GM18519 (cell line): Measurements from ENCODE around the gene LRRC75A.
"Not testable (repeated sequence)": the region's sequence is repeated elsewhere in the genome, so short reads cannot be mapped to it uniquely, and the experiment has no call there.

Experiments
- ATAC-seq: cut with Tn5 transposase; IDR thresholded peaks from one replicate; pipeline ENCODE4 v1.9.1; 2021; ENCODE audit warnings: mild to moderate bottlenecking, moderate library complexity; ENCODE audit not compliant: unreplicated experiment, low FRiP score

Gene LRRC75A

DNA sequence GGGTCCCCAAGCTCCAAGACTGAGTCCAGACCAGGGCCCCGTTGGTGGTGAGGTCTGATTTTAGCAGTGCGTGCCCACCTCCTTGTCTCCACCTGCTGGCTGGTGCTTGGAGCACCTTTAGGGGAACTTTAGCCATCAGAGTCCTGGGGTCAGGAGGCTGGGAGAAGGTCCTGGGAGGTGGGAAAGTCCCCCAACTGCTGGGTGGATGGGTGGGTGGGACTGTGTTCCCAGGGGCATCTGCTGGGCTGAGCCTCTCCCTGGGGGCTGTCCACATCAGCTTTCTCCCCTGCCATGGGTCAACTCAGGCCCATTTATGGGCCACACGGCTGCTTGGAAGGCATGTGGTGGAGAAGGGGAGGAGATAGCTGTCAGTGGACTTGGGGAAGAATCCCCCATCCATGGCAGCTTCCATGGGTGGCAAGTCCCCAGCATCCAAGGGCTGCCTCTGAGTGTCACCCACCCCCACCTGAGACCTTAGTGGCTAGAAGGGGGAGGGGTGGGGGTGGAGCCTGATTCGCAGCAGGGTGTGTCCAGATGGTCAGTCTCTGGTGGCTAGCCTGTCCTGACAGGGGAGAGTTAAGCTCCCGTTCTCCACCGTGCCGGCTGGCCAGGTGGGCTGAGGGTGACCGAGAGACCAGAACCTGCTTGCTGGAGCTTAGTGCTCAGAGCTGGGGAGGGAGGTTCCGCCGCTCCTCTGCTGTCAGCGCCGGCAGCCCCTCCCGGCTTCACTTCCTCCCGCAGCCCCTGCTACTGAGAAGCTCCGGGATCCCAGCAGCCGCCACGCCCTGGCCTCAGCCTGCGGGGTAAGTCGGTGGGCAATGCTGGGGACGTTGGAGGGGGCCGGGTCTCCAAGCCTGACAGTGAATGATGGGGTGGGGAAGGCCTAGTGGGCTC is 76.7 kb downstream of the LRRC75A start, which contains the start of gene TRPV2:
TRPV2 (plus strand) TSS at position 541 of the 894 bp plus-strand sequence. CDS start 2,098 bp downstream, outside the sequence.
- no peak for ATAC-seq

DNA sequence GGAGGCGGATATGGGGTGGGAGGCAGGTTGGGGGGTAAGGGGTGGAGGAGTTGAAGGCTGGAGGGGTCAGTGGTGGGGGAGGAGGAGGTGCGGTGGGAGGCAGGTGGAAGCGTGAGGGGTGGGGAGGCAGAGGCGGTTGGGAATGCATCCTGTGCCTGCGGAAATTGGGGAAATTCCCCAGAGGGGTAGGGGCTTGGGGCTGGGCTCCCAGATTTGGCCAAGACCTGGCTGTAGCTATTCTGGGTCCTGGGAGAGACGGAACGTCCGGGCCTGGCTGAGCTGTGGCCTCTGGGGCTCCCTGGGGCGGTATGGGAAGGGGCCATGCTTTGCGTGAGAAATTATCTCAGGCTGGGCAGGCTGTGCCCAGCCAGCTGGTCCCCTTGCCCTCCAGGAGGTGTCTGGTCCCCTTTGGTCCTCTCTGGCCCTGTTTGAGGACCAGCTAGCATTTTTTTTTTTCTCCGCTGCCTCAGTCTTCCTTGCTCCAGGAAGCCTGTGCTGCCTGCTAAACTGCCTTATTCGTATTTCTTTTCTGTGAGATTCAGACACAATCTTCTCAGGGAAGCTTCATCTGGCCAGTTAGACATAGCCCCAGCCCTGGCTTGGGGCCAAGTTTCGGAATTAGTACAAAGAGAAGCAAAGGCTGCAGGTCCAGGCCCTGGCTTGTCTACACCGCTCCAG is 83.9 kb downstream of the LRRC75A start:
- ATAC-seq = peak; percentile 75

DNA sequence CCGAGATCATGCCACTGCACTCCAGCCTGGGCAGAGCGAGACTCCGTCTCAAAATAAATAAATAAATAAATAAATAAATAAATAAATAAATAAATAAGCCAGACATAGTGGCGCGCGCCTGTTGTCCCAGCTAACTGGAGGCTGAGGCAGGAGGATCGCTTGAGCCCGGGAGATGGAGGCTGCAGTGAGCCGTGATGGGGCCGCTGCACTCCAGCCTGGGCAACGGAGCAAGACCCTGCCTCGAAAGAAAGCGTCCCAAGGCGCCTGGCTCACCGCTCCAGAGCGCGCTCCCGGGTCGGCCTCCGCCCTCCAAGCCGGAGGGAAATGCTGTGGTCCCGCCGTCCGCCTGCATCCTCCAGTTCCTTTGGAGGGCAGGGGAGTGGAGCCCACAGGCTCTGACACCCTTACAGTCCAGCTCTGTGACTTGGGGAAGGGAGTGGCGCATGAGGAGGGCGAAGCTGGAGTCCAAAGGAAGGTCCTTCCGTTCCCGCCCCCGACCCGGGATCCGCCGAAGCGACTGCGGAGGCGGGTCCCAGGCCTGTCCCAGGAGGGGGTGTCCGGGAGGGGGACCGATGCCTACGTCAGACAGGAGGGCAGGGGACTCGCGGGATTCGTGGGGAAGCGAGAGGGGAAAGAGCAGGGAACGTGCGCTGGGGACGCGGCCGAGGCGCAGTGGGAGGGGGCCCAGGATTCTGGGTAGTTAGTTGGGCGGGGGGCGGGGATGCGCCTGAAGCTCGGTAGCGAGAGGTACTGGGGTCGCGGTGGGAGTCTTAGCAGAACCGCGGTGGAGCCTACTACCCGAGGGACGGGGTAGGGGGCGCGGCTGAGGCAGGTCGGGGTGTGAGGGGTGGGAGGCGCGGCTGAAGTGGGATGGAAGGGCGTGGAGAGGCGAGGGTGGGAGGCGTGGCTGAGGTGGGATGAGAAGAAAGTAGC is 85.0 kb downstream of the LRRC75A start:
- no peak for ATAC-seq

DNA sequence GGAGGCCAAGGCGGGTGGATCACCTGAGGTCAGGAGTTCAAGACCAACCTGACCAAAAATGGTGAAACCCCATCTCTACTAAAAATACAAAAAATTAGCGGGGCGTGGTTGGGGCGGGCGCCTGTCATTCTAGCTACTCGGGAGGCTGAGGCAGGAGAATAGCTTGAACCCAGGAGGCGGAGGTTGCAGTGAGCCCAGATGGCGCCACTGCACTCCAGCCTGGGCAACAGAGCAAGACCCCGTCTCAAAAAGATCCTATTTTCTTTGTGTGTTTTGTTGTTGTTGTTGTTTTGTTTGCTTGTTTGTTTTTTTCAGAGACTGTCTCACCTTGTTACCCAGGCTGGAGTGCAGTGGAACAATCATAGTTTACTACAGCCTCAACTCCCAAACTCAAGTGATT is 88.1 kb downstream of the LRRC75A start:
- not testable (repeated sequence) for ATAC-seq

DNA sequence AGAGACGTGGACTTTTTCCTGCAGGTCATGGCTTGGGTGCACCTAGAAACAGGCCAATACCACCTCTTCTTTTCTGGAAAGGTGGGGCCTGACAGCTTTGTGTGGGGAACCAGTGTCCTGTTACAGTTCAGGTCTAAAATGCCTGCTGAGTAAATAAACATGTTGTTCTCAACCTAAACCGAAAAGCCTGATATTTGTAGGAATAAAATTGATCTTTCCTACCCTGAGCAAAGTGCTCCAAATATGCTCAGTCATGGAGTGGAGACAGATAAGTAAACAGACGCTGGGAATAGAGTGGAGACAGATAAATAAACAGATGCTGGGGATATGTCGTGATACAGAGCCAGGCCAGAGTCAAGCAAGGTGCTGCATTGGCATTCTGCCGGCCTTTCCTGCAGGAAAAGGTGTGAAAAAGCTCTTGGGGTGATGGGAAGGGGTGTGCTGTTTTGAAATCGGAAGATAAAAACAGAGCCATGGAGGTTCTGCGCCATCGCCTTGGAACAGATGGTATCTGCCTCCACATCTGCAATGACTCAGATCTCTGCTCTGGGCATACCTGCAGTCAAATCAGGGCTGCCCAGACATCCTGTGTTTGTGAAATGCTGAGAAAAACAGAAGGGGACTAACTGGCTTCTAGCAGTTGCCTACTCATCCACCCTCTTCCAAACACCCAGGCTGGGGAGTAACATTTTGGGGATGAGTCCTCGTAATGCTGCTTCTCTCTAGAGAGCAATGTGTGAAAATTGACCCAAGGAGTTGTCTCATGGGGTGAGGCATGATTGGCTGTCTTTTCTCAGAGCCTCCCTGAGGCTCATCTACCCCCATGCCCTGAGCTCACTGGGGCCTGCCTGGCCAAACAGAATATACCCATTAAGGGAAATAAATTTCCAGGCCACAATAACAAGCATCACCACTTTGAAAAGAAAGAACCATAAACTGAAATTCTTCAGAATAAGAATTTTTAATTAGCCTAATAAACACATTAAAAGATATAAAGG is 93.4 kb downstream of the LRRC75A start:
- ATAC-seq = no peak

DNA sequence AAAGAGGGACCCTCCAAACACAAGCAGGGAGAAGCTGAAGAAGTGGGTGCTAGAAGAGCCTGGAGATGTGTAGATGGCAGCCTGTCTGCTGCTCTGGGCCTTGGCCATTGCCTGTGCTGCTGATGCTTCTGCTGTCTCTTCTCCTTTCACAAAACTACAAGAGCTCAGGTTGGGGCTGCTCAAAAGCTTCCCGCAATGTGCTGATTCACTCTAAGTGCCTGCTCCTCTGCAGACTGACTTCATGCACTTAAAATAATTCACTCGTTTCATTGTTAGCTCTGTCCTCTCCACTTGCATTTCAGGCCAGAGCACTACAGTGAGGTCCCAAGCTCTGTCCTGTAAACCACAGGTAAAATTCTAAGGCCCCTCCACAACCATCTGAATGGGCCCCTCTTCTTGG is 95.3 kb downstream of the LRRC75A start:
- not testable (repeated sequence) for ATAC-seq

DNA sequence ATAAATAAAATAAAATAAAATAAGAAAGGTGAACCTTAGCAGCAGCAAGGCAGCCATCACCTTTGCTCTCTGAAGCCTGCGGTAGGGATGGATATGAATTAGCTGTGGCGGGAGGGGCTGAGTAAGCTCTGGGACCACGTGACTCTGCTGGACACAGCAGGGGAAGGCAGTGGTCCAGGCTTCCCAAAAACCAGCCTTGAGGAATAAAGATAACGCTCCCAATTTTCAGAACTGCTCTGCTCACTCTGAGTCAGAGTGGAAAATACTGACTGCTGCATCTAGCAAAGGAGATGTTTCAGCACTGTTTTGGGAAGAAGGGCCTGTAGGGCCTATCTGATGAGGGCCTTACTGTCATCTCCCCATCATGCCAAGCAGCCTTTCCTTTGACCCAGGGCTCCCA is 96.1 kb downstream of the LRRC75A start:
- ATAC-seq = not testable (repeated sequence)

DNA sequence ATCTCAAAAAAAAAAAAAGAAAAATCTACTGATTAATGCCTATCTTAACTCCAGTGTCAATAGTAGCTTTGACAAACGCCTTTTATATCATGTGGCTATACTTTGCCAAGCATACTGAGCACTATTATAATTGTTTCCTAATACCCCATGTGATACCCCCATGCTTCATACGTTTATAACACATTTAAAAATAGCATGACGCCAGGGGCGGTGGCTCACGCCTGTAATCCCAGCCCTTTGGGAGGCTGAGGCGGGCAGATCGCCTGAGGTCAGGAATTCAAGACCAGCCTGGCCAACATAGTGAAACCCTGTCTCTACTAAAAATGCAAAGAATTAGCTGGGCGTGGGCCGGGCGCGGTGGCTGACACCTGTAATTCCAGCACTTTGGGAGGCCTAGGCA is 99.5 kb downstream of the LRRC75A start:
- not testable (repeated sequence) for ATAC-seq
